ENCODE results near the gene DNAJC5. TPM values are rescaled to one million over a fixed set of nuclear protein-coding genes. Genes with fewer than 3 reads are reported as not detected.

The DNAJC5 gene
- total RNA-seq, 2 experiments from 2014 or later, result 32.2 to 32.5 TPM

DNA sequence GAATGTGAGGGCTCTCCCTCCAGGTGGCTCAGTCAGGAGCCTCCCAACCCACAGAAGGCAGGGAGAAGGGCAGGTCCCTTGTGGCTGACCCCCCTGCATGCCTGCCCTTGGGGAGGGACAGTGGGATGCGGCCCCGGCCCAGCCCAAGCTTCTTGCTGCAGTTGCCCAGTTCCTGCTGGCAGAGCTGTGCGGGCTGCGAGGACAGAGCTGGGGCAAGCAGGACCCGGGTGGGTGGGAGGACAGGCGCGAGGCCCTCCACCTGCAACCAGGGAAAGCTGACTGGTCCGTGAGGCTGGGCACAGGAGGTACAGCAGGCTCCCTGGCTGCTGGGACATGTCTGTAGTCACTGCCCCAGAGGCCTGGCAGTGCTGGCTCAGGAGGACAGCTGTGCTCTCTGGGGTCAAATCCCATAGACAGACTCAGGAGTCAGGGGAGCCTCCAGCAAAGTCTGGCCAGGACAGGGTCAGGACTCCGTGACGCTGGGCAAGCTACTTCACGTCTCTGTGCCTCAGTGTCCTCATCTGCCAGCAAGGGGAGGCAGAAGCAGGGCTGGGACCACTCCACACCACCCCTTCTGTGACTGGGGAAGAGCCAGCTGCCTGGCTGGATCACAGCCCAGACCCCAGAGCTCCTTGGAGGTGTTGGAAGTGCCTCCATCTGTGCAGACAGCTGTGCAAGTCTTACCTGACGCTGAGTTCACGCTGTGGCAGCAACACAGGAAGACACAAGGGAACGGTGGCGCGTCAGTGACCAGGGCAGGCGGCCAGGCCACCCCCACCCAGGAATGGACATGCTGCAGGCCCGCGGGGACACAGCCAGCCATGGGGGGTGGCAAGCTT, 48.3 kb downstream of the DNAJC5 start:
- Mint-ChIP-seq H3K4me3 (no peak overlapping the region), H3K27me3 (no peaks in the 10 kb centered on the region), H3K36me3 (ENCODE audit: low read depth) (peaks cover 10% of the 10 kb centered on the region), H3K4me1 (ENCODE audit: low read depth) (peaks cover 25% of the 10 kb centered on the region), H3K27ac (no peak overlapping the region), H3K9me3 (peaks cover under 1% of the 10 kb centered on the region)
- no peak for DNase-seq
- TF ChIP-seq, protein P1, sequence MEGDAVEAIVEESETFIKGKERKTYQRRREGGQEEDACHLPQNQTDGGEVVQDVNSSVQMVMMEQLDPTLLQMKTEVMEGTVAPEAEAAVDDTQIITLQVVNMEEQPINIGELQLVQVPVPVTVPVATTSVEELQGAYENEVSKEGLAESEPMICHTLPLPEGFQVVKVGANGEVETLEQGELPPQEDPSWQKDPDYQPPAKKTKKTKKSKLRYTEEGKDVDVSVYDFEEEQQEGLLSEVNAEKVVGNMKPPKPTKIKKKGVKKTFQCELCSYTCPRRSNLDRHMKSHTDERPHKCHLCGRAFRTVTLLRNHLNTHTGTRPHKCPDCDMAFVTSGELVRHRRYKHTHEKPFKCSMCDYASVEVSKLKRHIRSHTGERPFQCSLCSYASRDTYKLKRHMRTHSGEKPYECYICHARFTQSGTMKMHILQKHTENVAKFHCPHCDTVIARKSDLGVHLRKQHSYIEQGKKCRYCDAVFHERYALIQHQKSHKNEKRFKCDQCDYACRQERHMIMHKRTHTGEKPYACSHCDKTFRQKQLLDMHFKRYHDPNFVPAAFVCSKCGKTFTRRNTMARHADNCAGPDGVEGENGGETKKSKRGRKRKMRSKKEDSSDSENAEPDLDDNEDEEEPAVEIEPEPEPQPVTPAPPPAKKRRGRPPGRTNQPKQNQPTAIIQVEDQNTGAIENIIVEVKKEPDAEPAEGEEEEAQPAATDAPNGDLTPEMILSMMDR (IDR thresholded peaks at IDR 0.05), result no peak
- ATAC-seq, result no peak
- intact Hi-C loops (cut with micrococcal nuclease), result no loop called here
- ChIA-PET POLR2A (interaction anchor here (0.8 to 1.7 kb wide), 2 partner anchors 10 to 37 kb away, joined by 4 read pairs; no protein-coding TSS in a partner anchor), CTCF (no interaction called here)

- Mint-ChIP-seq H3K9me3 (peaks cover 2% of the 10 kb centered on the region), H3K4me1 (ENCODE audit: low read depth) (peaks cover 30% of the 10 kb centered on the region), H3K36me3 (ENCODE audit: low read depth) (peaks cover 12% of the 10 kb centered on the region), H3K27ac (no peak overlapping the region), H3K27me3 (no peaks in the 10 kb centered on the region), H3K4me3 (no peak overlapping the region)
- intact Hi-C loops (cut with micrococcal nuclease), result no loop called here
- DNase-seq, result no peak
- ChIA-PET CTCF (no interaction called here), POLR2A (no interaction called here)
- ATAC-seq, result no peak
- TF ChIP-seq, protein P1 (IDR thresholded peaks at IDR 0.05), result no peak
Observed at GRCh38 chr20:63943808-63944077, 48.8 kb downstream of the DNAJC5 start.

- TF ChIP-seq, protein P1 (IDR thresholded peaks at IDR 0.05), result no peak
- Mint-ChIP-seq H3K36me3 (ENCODE audit: low read depth) (peaks cover 12% of the 10 kb centered on the region), H3K27me3 (no peaks in the 10 kb centered on the region), H3K27ac (no peak overlapping the region), H3K4me1 (ENCODE audit: low read depth) (peaks cover 35% of the 10 kb centered on the region), H3K9me3 (peaks cover 2% of the 10 kb centered on the region), H3K4me3 (no peak overlapping the region)
- CTCF ChIA-PET, result no interaction called here
- intact Hi-C loops (cut with micrococcal nuclease), result no loop called here
- ATAC-seq (no peak), DNase-seq (no peak)
- POLR2A ChIA-PET, result no interaction called here
Observed at GRCh38 chr20:63944078-63944941, 49.4 kb downstream of the DNAJC5 start.

DNA sequence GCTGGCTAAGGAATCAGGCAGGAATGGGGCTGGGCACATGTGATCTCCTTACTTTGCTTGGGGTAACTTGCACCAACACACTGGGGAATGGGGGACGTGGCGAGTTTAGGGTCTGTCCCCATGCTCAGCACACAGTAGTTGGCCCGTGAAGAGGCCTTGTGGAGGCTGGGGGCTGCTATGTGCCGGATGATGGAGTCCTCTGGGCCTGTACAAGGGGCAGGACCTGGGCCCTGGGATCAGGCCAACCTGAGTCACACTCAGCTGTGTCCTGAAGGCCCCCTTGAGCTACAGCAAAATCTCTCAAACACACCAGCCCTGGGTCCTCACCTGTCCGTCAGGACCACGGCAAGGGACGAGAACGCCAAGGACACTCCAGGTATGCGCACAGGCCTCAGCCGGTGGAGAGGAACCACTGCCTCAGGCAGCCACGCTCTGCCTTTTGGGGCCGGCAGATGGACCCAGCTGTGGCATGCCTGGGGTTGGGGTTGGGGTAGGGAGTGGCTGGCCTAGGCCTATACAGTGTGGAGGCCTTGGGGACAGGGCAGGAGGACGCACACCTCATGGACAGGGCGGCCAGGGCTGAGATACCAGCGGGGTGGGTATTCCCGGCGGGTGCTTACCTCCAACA, 50.2 kb downstream of the DNAJC5 start:
- Mint-ChIP-seq H3K4me1 (ENCODE audit: low read depth) (peaks cover 42% of the 10 kb centered on the region), H3K27me3 (no peaks in the 10 kb centered on the region), H3K36me3 (ENCODE audit: low read depth) (peaks cover 12% of the 10 kb centered on the region), H3K27ac (no peak overlapping the region), H3K4me3 (no peak overlapping the region), H3K9me3 (peaks cover 2% of the 10 kb centered on the region)
- ATAC-seq (no peak), DNase-seq (no peak)
- POLR2A ChIA-PET, result no interaction called here
- TF ChIP-seq, protein P1 (IDR thresholded peaks at IDR 0.05), result no peak
- intact Hi-C loops (cut with micrococcal nuclease), result no loop called here
- CTCF ChIA-PET, result no interaction called here

All from activated CD8-positive, alpha-beta T cell treated with anti-CD3 and anti-CD28 coated beads for 36 hours (primary cell).